IPS-NIHi7 (cell line): ENCODE results near the gene PRKACB.
A peak's percentile ranks its signal among the peaks of the same experiment; 100 is the strongest.
"Not testable (repeated sequence)": the region's sequence is repeated elsewhere in the genome, so short reads cannot be mapped to it uniquely, and the experiment has no call there.

Source experiments
- DNase-seq: peaks from one replicate; pipeline ENCODE4 v3.0.0; 2012; ENCODE audit warnings: mixed read lengths; ENCODE audit errors: extremely low spot score

Gene PRKACB

DNA sequence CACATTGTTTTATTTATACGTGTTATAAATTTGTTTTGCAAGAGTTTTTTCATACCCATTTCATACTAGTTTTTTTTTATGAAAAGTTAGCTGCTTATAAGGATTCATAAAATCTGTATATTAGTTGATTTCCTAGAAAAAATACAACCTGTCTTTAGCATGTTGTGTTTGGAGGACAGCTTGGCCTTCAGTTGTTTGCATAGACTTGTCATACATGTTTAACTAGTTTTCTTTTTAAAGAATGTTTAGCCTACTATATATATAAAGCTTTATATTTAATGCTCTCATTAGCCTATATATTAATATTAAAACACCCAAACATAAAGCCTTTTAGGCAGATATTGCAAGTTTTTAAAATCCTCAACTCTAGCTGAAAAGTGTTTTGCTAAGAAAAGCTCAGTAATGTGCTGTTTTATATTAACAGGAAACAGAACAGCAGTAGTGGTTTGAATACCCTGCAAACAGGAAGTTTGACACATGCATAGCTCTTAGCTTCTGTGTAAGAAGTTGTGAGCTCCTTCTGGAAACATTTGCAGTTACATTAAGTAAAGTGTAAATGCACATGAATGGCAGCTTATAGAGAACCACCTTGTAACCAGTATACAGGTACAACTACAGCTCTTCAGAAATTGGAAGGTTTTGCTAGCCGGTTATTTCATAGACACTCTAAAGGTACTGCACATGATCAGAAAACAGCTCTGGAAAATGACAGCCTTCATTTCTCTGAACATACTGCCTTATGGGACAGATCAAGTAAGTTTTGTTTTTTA lies at the start of gene PRKACB:
Gene PRKACB, plus strand, starts transcription at position 476 of the 770 bp plus-strand sequence. Its CDS starts 91 bp downstream, at position 567.
- no peak for DNase-seq

- no peak for DNase-seq
Measured at GRCh38 chr1:84095308-84095707, 48.8 kb upstream of the PRKACB start.

DNA sequence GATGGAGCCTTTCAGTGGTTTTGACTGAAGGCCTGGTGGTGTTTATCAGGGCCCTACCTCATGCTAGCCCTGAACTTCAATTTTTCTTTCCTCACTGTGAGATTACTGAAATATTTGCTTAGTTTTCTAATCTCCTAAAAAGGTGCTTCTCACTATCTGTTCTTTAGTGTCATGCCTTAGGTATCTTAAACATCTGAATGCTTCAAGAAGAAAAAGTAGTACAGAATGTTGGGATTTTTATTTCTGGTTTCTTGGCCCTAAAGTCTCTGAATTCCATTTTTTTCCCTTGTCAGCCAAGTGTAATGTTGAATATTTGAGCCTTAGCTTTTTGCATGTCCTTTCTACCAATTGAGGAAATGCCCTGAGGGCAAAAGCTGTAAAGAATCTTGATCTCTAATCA lies 47.9 kb upstream of the PRKACB start:
- no peak for DNase-seq

- no peak for DNase-seq
Measured at GRCh38 chr1:84101204-84101603, 42.9 kb upstream of the PRKACB start.

DNA sequence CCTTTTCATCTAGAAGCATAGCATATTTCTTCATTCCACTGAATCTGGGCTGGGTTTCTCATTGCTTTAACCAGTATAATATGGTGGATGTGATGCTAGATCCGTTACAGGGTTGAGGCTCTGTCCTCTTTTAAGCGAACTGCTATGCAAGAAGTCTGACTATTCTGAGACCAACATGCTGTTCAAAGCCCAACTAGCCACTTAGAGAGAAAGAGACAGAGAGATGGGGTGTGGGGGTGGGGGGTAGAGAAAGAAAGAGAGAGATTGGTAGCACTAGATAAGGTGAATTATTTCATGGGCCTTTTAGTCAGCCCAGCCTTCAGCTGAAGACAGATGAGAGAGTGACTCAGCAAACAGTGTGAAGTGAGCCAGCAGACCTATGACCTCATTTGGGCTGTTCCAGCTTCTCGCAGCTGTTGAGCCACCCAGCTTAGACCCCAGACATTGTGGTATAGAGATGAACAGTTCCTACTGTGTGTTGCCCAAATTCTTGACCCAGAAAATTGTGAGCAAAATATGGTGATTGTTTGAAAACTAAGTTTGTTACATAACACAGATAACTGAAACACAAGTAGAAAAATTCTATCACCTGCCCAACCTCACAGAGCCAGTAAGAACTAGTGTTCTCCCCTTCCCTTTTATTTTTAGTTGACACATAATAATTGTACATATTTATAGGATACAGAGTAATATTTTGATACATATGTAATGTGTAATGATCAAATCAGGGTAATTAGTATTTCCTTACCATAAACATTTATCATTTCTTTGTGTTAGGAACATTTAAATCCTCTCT lies 40.7 kb upstream of the PRKACB start:
- peak; percentile 51 for DNase-seq

DNA sequence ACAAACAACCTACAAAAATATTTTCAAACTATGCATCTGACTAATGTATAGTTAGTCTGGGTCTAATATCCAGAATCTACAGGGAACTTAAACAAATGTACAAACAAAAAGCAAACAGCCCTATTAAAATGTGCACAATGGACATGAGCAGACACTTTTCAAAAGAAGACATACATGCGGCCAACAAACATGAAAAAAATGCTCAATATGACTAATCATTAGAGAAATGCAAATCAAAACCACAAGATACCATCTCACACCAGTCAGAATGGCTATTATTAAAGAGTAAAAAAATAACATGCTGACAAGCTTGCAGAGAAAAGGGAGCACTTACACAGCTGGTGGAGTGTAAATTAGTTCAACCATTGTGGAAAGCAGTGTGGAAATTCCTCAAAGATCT lies 36.5 kb upstream of the PRKACB start:
- not testable (repeated sequence) for DNase-seq

DNA sequence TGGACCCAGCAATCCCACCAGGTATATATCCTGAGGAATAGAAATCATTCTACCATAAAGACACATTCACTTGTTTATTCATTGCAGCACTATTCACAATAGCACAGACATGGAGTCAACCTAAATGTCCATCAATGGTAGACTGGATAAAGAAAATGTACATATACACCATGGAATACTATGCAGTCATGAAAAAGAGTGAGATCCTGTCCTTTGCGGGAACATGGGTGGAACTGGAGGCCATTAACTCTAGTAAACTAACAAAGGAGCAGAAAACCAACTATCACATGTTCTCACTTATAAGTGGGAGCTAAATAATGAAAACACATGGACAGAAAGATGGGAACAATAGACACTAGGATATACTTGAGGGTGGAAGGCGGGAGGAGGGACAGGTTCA lies 36.1 kb upstream of the PRKACB start:
- no peak for DNase-seq

DNA sequence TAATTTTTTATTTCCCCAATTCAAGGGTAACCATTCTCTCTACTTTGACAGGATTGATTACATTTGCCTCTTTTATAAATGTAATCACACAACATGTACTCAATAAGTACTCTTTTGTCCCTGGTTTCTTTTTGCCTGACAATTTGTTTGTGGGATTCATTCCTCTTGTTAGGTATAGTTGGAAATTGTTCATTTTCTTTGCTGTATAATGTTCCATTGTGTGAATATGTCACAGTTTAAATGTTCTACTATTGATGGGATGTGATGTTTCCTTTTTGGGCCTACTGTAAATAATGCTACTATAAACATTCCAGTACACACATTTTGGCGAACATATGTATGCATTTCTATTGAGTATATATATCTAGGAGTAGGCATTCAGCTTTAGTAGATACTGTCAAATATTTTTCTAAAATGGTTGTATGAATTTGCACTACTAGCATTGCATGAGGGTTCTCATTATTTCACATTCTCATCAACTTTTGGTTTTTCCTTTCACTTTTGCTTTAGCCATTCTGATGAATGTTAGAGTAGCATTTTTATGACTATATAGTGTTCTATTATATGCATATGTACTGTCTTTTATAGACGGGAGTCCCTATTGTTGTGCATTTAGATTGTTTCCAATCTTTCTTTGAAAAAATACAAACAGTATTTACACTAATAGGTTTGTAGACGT lies 35.0 kb upstream of the PRKACB start:
- DNase-seq: no peak

- no peak for DNase-seq
Measured at GRCh38 chr1:84110629-84111028, 33.4 kb upstream of the PRKACB start.

DNA sequence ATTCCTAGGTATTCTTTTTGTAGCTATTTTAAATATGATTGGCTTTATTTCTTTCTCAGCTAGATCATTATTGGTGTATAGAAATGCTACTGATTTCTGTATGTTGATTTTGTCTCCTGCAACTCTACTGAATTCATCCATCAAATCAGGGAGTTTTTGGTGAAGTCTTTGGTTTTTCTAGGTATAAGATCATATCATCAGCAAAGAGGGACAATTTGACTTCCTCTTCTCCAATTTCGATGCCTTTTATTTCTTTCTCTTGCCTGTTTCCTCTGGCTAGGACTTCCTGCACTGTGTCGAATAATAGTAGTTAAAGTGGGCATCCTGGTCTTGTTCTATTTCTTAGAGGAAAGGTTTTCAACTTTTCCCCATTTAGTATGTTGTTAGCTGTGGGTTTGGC lies 27.5 kb upstream of the PRKACB start:
- no peak for DNase-seq

DNA sequence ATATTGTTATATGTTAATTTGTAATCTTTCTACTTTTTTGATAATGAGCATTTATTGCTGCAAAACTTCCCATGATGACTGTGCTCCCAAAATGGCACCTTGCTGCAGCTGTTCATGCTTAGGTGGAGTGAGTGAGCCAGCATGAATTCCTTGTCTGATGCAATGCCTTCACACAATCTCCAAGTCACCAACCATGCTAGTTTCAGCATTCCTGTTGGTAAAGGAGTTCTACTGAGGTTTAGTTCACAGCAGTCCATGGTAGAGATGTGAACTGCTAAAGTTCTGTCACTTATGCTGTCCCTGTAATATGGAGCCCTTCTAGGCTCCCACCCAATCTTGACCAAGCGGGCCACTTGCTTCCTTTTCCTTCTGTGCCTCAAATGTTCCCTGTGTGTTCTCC lies 26.2 kb upstream of the PRKACB start:
- no peak for DNase-seq

GRCh38 chr1:84121360-84121759 lies 22.7 kb upstream of the PRKACB start:
- DNase-seq: no peak

DNA sequence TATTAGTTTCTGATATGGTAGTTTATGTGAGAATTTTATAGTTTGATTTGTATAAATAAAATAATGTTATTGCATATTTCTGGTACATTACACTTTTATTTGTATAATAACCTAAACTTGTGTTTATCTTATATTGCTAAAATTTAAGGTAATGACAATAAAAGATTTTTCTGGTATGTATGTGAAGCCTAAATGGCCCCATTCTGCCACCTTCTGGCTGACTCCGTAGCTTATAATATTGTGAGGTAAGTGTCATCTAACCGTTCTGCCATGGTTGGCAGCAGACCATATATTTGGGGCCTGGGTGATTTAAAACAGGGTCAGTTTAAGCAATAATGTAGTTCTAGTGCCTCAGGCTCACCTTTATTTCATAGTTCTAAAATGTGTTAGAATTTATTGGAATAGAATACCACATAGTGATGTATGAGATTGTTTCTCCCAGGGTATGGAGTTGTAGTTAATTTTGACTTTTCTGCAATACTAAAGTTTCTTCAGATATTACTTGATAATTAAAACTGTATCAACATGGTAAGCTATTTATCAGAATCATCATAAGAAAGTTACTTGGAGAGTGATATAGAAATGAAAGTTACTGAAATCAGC lies 21.2 kb upstream of the PRKACB start:
- peak; percentile 25 for DNase-seq

- no peak for DNase-seq
Measured at GRCh38 chr1:84133479-84133878, 10.6 kb upstream of the PRKACB start.

- no peak for DNase-seq
Measured at GRCh38 chr1:84135341-84135740, 8.7 kb upstream of the PRKACB start.

DNA sequence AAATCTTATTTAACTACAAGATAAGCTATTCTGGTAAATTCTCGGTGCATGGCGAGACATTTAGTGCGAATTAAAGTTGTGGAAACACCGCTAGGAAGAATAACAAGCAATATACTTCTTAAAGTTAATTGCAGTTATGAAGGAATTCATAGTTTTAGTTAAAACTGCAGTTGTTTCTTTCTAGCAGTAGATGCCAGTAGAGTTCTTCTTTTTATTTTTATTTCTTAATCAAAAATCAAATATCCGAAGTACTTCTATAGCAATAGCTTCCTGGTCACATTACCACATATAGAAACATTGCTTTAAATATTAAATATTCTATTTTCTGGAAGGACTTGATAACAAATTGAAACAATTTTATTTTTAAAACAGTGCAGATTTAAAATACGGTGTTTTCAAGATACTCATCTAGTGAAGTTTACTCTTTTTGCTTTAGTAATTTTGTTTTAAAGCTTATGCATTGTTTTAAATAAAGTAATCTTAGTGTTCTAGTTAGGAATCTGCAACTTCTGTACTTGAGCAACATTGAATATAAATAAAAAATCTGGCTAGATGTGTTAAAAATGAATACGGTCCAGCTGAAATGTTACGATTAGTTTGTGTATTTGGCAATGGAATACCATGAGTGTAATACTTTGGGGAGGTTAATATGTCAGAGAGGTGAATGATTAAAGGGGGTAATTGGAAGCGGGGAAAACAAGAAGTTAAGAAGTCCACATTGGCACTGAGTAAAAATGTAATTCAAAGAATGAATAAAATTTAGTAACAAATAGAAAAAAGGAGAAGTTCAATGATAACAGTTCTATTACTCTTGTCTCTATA lies 2.7 kb upstream of the PRKACB start:
- no peak for DNase-seq

DNA sequence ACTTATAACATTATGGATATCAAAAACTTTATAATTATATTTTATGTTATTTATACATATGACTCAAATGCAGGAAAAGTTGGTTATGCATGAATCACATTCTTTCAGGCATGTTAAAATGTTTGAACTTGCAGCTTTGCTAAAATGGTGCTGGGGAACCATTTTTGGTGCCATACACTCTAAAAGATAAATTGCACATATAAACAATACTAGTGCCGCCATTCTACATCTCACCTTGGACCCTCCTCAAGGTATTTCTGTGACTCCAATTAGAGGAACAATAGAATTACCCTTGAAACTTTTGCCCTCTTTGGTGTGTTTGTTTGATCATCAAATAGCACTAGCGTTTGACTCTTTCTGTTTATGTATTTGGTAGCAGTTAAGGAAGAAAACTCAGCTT lies 997 bp downstream of the PRKACB start:
- no peak for DNase-seq

- no peak for DNase-seq
Measured at GRCh38 chr1:84146411-84147032, 2.5 kb downstream of the PRKACB start.

DNA sequence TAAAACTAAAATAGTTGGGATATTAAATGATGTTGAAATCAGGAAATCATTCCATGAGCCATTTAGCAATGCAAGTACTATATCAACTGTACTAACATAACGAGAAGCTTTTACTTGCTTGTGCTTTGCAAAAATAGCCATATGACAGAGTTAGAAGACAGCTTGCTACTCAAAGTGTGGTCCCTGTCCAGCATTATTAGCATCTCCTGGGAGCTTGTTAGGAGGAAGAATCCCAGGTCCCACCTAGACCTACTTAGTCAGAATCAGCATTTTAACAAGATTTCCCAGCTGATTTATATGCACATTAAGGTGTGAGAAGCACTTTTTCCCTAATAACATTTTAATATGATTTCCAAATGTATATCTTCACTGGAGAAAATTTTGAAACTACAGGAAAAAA lies 4.7 kb downstream of the PRKACB start:
- DNase-seq: no peak

DNA sequence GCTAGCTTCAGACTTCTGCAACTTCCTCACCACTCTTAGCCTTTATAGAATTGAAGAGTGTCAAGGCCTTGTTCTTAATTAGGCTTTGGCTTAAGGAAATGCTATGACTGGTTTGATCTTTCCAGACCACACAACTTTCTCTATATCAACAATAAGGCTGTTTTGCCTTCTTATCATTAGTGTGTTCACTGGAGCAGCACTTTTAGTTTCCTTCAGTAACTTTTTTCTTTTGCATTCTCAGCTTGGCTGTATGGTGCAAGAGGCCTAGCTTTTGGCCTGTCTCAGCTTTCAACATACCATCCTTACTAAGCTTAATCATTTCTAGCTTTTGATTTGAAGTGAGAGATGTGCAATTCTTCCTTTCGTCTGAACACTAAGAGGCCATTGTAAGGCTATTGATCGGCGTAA lies 8.6 kb downstream of the PRKACB start:
- no peak for DNase-seq

GRCh38 chr1:84155517-84155916 lies 11.4 kb downstream of the PRKACB start:
- DNase-seq: no peak
